Body of pancreas (tissue), 4 donors: Measurements from ENCODE around the gene KRT222. TPM values are rescaled to one million over a fixed set of nuclear protein-coding genes. Genes with fewer than 3 reads are reported as not detected.

Source experiments
- ATAC-seq: fragments of 150-250 bp; one replicate; pipeline ENCODE4 v1.9.1; 2016
- DNase-seq, 4 donors: peaks; one replicate each; pipeline ENCODE4 v3.0.0-alpha.2; 2019
- H3K27ac ChIP-seq, 4 donors: fragments of 200-600 bp; sonication (generic); 1 replicate in 3 of 4; 2 replicates in 1 of 4; pipeline versions ENCODE4 v1.5.1 to v1.6.1; 2016 to 2019; ENCODE audit warnings: mild to moderate bottlenecking in 1 of 4, mixed read lengths in 1 of 4, moderate library complexity in 1 of 4
- H3K27me3 ChIP-seq, 2 donors: fragments of 200-600 bp; sonication (generic); one replicate each; pipeline ENCODE4 v1.6.0; 2016; ENCODE audit warnings: mild to moderate bottlenecking in 1 of 2
- H3K36me3 ChIP-seq, 2 donors: fragments of 200-600 bp; sonication (generic); replicated peaks in 1 of 2; 2 replicates each; pipeline ENCODE4 v1.5.1; 2016; ENCODE audit warnings: low read depth in 2 of 2; ENCODE audit not compliant: insufficient read depth in 1 of 2
- H3K4me1 ChIP-seq: fragments of 200-600 bp; sonication (generic); one replicate; pipeline ENCODE4 v1.6.0; 2016
- H3K4me3 ChIP-seq, 2 donors: fragments of 200-600 bp; sonication (generic); 1 replicate in 1 of 2; 2 replicates in 1 of 2; pipeline ENCODE4 v1.5.1; 2016 to 2019
- H3K9me3 ChIP-seq, 3 donors: fragments of 200-600 bp; sonication (generic); 1 replicate in 2 of 3; 2 replicates in 1 of 3; pipeline ENCODE4 v1.5.1; 2016
- CTCF ChIP-seq, 7 experiments: fragments of 450-650 bp in 4 of 7; fragments of 200-600 bp in 3 of 7; sonication (generic) in 3 of 7; IDR thresholded peaks; one replicate each; pipeline ENCODE4 v1.5.1; 2016 to 2019; ENCODE audit warnings: antibody characterized with exemption in 7 of 7
- POLR2A ChIP-seq, 3 donors: fragments of 450-650 bp; IDR thresholded peaks; one replicate each; pipeline ENCODE4 v1.6.1; 2016; ENCODE audit warnings: antibody characterized with exemption in 3 of 3, mild to moderate bottlenecking in 2 of 3
- WGBS, 2 donors: methylation state at CpG; one replicate each; pipeline ENCODE4 v1.1.5; 2017; 5-methylcytosine and 5-hydroxymethylcytosine counted together
- intact Hi-C: fragments of 100-400 bp; cut with DNase I; formaldehyde crosslinking; loops from one replicate; pipeline ENCODE4 v1.15.1; 2023
- total RNA-seq, 2 donors: library from RNA; depleted of rRNA; stranded (reverse); fragments of >200 nt; gene quantifications; one replicate each; pipeline ENCODE4 v1.1.0, GENCODE V29; 2016

KRT222 gene
- total RNA-seq, 2 donors from 2014 or later, result 0.66 to 1.6 TPM

- Histone ChIP-seq H3K27ac (no peak overlapping the region), H3K4me3 (no peak overlapping the region), H3K36me3 (no peaks in the 10 kb centered on the region), H3K4me1 (no peaks in the 10 kb centered on the region), H3K9me3 (no peaks in the 10 kb centered on the region), H3K27me3 (no peaks in the 10 kb centered on the region)
- WGBS, 2 donors, result 57 to 65% methylated on average over 5 of the region's 5 CpGs
- DNase-seq, result no peak
- intact Hi-C loops, result no loop called here
- TF ChIP-seq CTCF (IDR thresholded peaks at IDR 0.05), result no peak
- TF ChIP-seq POLR2A (IDR thresholded peaks at IDR 0.05), result no peak
- ATAC-seq, result no peak
Observed at GRCh38 chr17:40613467-40614154, 51.4 kb downstream of the KRT222 start.

DNA sequence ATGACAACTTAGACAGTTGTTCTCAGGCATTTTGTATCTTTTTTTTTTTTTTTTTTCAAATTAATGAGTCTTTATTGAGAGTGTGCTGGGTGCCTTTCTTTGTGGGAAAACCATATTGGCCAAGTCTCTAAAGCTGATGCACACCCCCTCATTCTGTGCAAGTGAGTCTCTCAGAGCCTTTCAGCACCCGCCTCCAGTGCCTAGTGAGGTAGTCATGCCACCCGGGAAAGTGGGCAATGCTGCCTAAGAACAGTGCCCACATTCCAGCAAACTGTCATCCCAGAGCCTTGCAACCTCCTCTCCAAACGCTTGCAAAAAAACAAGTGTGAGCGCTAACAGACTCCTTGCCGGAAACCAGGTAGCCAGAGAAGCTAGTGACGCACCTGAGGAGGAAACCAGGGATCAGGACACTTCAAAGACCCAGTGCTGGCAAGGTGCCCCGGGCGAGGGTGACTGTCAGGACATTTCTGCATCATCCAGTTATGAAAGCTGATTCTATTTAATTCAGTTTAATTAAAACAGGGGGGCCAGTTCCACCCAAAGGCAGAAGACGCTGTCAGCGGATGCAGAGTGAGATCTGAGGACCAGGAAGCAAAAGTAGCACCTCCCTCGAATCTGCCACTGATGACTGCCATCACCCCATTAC, 52.3 kb downstream of the KRT222 start:
- Histone ChIP-seq H3K4me3 (no peak overlapping the region), H3K27me3 (no peaks in the 10 kb centered on the region), H3K27ac (no peak overlapping the region), H3K36me3 (no peaks in the 10 kb centered on the region), H3K4me1 (no peaks in the 10 kb centered on the region), H3K9me3 (no peaks in the 10 kb centered on the region)
- DNase-seq, result no peak
- no peak for ATAC-seq
- 50 to 65% methylated on average over 10 to 11 of the region's 11 CpGs for WGBS, 2 donors
- intact Hi-C loops, result no loop called here
- TF ChIP-seq POLR2A (IDR thresholded peaks at IDR 0.05) (no peak), CTCF (IDR thresholded peaks at IDR 0.05) (no peak)

DNA sequence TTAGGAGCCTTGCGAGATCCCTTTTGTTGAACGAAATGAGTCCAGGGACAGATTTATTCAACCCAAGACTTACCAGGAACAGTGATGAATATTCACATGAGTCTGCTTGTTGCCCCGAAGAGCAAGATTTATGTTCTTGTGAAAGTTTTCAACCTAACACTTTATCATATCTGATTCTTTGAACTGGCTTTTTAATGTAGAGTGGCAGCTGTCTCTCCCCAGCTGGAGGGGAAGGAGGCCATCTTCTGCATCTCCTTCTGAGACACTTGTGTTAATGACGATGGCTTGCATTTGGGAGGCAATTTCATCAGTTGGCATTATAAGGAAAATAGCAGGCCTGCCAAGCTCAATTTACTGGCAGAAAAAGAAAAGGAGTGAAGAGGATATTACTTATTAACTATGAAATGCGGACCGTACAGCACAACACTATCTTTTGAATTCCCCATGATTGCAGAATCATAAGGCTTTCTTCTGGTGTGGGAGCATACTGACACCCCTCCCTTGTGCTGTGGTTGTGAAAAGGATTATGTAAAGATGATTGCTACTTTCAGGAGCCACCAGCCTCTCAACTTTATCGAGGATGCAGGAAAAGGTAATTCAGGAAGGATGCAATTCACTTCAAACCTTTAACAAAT, 53.0 kb downstream of the KRT222 start:
- TF ChIP-seq CTCF (IDR thresholded peaks at IDR 0.05), result no peak
- H3K36me3 ChIP-seq, result no peaks in the 10 kb centered on the region
- intact Hi-C loops, result no loop called here
- H3K4me3 ChIP-seq, result no peak overlapping the region
- H3K27me3 ChIP-seq, result no peaks in the 10 kb centered on the region
- no peak for ATAC-seq
- H3K4me1 ChIP-seq, result no peaks in the 10 kb centered on the region
- no peaks in the 10 kb centered on the region for H3K9me3 ChIP-seq
- H3K27ac ChIP-seq, result no peak overlapping the region
- WGBS, 2 donors, result 38 to 44% methylated on average over 7 of the region's 7 CpGs
- no peak for DNase-seq

DNA sequence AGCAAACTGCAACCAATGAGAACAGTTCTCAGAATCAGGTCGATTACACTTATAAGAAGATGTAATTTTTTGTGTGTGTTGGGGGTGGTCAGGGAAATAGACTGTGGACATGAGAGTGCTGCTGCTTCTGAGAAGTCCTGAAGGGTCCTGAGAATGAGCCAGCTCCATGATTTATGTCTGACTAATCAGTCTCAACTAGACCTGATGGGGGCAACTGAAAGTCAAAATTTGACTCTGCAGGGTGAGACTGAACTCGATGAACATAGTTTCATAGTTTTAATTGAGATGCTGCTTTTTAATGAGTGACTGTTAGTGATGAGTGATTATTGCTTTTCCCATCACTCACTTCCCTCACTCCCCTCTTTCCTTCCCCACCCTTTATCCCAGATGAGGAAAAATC, 54.6 kb downstream of the KRT222 start:
- Histone ChIP-seq H3K4me3 (no peak overlapping the region), H3K4me1 (no peaks in the 10 kb centered on the region), H3K27me3 (no peaks in the 10 kb centered on the region), H3K36me3 (no peaks in the 10 kb centered on the region), H3K27ac (no peak overlapping the region), H3K9me3 (no peaks in the 10 kb centered on the region)
- intact Hi-C loops, result no loop called here
- TF ChIP-seq CTCF (IDR thresholded peaks at IDR 0.05) (no peak), POLR2A (IDR thresholded peaks at IDR 0.05) (no peak)
- no peak for ATAC-seq
- DNase-seq, result no peak
- WGBS, 2 donors, result 58 to 73% methylated on average over 2 of the region's 2 CpGs
